ENCODE results near the gene ATM.

ATM gene

DNA sequence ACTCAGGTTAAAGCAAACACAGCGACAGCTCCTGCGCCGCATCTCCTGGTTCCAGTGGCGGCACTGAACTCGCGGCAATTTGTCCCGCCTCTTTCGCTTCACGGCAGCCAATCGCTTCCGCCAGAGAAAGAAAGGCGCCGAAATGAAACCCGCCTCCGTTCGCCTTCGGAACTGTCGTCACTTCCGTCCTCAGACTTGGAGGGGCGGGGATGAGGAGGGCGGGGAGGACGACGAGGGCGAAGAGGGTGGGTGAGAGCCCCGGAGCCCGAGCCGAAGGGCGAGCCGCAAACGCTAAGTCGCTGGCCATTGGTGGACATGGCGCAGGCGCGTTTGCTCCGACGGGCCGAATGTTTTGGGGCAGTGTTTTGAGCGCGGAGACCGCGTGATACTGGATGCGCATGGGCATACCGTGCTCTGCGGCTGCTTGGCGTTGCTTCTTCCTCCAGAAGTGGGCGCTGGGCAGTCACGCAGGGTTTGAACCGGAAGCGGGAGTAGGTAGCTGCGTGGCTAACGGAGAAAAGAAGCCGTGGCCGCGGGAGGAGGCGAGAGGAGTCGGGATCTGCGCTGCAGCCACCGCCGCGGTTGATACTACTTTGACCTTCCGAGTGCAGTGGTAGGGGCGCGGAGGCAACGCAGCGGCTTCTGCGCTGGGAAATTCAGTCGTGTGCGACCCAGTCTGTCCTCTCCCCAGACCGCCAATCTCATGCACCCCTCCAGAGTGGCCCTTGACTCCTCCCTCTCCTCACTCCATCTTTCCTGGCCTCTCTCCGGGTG, at the start of gene ATM, which contains the start of gene NPAT:
ATM (plus strand) TSS at position 494 of the 774 bp plus-strand sequence. CDS start 4,558 bp downstream, outside the sequence.
NPAT (minus strand) TSS at position 65 of the 774 bp plus-strand sequence. CDS start 102 bp downstream, outside the sequence.
- DNase-seq: peak; percentile 95

DNA sequence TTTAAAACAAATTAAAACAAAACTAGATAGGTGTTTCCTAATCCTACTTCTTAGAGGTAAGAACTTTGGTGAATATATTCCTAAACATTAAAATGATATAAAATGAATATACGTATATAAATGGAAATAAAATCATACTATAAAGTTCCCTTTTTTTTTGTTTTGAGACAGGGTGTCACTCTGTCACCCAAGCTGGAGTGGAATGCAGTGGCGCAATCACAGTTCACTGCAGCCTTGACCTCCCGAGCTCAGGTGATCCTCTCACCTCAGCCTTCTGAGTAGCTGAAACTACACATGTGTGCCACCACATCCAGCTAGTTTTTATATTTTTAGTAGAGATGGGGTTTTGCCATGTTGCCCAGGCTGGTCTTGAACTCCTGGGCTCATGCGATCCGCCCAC, 45.3 kb upstream of the ATM start:
- DNase-seq: no peak

- no peak for DNase-seq
Measured at GRCh38 chr11:108193725-108194124, 29.1 kb upstream of the ATM start.

GRCh38 chr11:108196901-108197300, 26.0 kb upstream of the ATM start:
- no peak for DNase-seq

GRCh38 chr11:108197351-108197750, 25.5 kb upstream of the ATM start:
- no peak for DNase-seq

DNA sequence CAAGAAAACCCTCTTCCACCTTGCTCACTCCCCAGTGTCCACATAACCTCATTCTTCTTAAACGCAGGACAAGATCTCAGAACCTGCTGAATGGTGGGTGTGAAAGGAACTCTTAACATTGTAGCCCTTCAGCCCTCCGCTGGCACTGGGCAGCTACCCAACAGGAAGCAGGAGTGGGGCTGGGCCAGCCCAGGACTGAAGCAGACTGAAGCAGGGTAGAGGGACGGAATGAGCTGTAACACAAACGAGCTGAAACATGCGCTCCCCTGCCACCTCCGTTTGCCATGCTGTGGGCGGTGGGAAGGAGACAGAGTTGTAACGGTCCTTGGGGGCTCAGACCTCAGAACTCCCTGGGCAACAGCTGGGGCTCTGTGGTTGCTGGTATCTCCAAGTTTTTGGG, 24.0 kb upstream of the ATM start:
- no peak for DNase-seq

DNA sequence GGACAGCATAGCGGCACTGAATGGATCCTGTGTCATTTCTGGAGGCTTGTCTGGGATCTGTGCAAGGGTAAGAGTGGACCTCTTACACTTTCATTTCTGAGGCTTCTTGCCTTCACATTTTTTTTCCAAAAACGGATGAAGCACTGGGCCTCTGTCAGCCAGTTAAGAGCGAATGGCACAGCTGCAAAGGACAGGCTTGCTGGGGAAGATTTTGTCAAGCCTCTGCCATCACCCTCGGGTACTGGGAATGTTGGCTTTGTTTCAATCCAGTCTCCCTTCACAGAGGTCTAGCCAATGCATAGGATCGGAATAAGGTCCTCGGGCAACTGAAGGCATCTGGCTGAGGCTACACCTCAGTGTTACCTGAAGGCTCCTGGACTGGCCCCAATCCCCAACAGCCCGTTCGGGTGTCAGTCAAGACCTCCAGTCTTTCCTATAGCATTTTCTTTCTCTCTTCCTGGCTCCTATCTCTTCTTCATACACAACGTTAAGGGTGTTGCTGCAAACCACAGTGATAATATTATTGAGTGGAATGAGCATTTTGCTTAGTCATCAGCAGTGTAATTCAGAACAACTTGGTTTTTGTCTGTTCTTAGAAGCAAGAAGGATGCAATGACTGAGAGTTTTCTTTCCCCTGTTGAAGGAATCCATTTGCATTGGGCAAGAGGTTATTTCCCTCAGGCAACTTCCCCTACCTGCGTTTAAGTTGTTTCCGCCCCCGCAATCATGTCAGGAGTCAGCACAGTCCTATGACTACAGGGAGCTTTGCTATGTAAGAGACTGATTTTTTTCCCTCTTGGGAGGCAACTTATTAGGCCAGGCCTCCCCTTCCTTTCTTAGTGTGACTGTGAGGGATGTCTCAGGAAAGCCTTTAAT, 23.2 kb upstream of the ATM start:
- peak; percentile 55 for DNase-seq

GRCh38 chr11:108203075-108203474, 19.8 kb upstream of the ATM start:
- DNase-seq: no peak

DNA sequence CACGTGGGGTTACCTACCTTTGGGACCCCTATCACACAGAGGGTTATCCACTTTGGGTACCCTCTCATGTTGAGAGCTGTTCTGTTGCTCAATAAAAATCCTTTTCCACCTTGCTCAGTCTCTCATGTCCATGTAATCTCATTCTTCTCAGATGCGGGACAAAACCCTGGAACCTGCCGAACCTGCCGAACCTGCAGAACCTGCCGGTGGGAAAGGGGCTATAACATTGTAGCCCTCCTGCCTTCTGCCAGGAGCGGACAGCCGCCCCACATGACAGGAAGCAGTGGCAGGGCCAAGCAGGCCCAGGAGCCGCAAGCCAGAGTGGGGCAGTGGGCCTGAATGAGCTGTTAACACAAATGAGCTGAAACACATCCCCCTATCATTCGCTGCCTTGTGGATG, 18.5 kb upstream of the ATM start:
- DNase-seq: no peak

GRCh38 chr11:108204929-108205499, 17.9 kb upstream of the ATM start:
- DNase-seq: no peak

- DNase-seq: no peak
Measured at GRCh38 chr11:108206171-108206570, 16.7 kb upstream of the ATM start.

DNA sequence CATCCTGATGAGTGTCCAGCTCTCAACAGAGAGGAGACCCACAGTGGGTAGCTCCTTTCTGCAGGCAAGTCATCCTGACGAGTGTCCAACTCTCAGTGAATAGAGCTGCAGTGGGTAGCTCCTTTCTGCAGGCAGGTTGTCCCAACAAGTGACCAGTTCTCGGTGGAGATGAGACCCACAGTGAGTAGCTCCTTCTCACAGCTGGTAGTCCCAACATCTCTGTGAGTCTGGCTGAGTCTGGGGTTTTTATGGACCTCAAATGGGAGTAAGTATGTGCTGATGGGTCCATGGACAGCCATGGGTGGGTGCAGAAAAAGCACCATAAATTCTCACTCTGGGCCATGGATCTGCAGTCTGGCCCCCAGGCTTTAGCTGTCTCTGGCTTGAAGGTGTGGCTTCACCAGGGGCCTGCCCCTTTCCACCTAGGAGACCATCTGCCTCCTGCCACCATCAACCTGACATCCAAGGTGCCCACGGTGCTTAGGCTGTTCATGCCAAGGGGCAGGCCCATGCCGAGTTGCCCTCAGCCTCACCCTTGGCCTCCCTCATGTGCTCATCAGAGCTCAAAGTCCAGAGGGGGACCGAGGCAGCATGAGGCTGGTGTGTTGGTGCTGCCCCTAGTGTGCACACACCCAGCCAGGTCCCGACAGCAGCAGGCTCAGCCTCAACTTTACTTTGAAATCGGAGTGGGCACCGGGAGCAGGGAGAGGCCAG, 15.7 kb upstream of the ATM start:
- DNase-seq: no peak

- DNase-seq: no peak
Measured at GRCh38 chr11:108207683-108208060, 15.2 kb upstream of the ATM start.

- no peak for DNase-seq
Measured at GRCh38 chr11:108210441-108210840, 12.4 kb upstream of the ATM start.

DNA sequence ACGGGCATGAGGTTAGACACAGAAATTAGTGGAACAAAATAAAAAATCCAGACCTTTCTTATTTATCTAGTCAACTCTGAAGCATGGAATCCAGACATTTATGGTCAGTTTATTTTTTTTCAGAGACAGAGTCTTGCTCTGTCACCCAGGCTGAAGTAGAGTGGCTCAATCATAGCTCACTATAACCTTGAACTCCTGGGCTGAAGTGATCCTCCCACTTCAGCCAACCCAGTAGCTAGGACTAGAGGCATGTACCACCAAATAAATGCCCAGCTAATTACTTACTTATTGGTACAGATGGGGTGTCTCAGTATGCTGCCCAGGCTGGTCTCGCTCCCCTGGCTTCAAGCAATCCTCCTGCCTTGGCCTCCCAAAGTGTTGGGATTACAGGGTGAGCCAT, 9.1 kb upstream of the ATM start:
- DNase-seq: no peak

DNA sequence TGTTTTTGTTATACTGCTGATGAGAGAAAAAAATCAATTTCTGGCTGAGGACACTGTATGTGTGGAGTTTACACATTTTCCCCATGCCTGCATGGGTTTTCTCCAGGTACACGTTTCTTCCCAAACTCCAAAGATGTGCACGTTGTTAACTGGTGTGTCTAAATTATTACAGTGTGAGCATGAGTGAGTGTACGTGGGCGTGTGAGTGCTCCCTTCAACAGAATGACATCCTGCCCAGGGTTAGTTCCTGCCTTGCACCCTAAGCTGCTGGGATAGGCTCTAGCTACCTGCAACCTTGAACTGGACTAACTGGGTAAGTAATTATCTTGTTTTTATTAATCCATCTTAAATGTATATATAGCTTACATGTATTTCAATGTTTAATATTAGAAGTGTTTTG, 5.9 kb upstream of the ATM start:
- no peak for DNase-seq

DNA sequence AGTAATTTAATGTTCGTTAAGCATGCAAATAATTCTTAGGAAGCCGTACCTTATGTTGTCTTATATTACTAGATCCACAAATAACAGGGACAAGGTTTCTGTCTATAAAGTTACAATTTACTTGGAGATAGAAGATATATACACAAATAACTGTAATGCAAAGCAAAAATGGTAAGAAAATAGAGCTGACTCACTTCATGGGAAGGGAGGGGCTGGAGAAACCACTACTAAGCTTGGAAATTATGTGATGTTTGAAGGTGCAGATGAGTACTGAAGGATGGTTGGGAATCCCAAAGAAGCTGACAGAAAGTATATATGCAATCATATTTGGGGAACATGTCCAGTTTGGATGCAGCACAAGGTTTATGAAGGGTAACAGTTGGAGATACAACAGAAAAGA, 4.4 kb upstream of the ATM start:
- DNase-seq: no peak

- no peak for DNase-seq
Measured at GRCh38 chr11:108218912-108219783, 3.7 kb upstream of the ATM start.

- no peak for DNase-seq
Measured at GRCh38 chr11:108220721-108221336, 2.0 kb upstream of the ATM start.

GRCh38 chr11:108221371-108221770, 1.5 kb upstream of the ATM start:
- no peak for DNase-seq

- peak; percentile 24 for DNase-seq
Measured at GRCh38 chr11:108221911-108222573, 825 bp upstream of the ATM start.
